ENCODE measurements around the gene NRIP3.

DNA sequence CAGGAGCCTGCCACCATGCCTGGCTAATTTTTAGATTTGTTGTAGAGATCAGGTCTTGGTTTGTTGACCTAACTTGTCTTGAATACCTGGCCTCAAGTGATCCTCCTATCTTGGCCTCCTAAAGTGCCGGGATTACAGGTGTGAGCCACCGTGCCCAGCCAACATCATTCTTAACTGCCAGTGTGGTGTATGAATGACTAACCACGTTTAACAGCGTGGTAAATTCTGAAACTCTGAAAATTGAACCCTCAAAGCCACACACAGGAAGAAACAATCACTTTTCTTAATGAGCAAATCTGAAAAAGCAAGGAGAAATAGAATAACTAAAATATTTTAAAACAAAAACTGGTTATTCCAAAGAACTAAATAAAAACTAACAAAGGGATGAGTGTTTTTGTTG, 46.9 kb downstream of the NRIP3 start:
- TF ChIP-seq POLR2AphosphoS5 (IDR thresholded peaks at IDR 0.05) (no peak), POLR2A (IDR thresholded peaks at IDR 0.05) (no peak), EP300 (IDR thresholded peaks at IDR 0.05) (no peak)
